GM13977 (cell line): ENCODE measurements around the gene ARSG.

ENCODE experiments used
- DNase-seq: peaks from one replicate; pipeline ENCODE4 v3.0.0; 2012; ENCODE audit warnings: low spot score
- in situ Hi-C: fragments of 300-500 bp; cut with MboI; formaldehyde crosslinking; loops from one replicate; pipeline ENCODE4 v1.12.0; 2022; ENCODE audit warnings: low sequenced_read_pairs, low pct_unique_long_range_greater_than_20kb, mixed read lengths, inconsistent platforms; ENCODE audit not compliant: unreplicated experiment
- TF ChIP-seq, protein P1 (sequence below): IDR thresholded peaks from 2 replicates; pipeline ENCODE4 v1.5.1; 2012; ENCODE audit warnings: mild to moderate bottlenecking, control low read depth; ENCODE audit not compliant: insufficient read depth; ENCODE audit errors: extremely low read depth, missing control alignments

Gene ARSG

DNA sequence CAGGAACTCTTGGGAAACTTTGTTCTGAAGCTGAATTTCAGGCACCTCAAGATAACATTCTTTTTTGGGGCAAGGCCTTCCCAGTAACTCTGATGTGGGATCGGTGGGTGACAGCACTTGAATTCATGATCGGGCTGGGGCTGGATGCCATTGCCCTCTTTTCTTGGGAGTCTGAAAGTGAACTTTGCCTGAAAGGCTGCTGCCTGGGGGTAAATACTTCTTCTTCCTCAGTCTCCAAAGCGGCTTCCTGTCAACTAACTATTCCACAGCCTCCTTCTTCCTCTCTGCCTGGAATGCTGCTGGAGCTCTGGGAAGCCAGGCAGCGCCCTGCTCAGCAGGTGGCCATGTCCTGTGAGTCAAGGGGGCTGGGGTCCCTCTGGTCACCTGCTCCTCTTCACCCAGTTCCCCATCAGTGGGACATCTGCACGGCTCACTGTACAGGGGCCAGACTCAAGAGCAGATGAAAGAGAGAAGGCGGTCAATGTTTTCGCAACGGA, 86.5 kb downstream of the ARSG start:
- in situ Hi-C loops: no loop called here
- TF ChIP-seq, protein P1, sequence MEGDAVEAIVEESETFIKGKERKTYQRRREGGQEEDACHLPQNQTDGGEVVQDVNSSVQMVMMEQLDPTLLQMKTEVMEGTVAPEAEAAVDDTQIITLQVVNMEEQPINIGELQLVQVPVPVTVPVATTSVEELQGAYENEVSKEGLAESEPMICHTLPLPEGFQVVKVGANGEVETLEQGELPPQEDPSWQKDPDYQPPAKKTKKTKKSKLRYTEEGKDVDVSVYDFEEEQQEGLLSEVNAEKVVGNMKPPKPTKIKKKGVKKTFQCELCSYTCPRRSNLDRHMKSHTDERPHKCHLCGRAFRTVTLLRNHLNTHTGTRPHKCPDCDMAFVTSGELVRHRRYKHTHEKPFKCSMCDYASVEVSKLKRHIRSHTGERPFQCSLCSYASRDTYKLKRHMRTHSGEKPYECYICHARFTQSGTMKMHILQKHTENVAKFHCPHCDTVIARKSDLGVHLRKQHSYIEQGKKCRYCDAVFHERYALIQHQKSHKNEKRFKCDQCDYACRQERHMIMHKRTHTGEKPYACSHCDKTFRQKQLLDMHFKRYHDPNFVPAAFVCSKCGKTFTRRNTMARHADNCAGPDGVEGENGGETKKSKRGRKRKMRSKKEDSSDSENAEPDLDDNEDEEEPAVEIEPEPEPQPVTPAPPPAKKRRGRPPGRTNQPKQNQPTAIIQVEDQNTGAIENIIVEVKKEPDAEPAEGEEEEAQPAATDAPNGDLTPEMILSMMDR: no peak
- no peak for DNase-seq

DNA sequence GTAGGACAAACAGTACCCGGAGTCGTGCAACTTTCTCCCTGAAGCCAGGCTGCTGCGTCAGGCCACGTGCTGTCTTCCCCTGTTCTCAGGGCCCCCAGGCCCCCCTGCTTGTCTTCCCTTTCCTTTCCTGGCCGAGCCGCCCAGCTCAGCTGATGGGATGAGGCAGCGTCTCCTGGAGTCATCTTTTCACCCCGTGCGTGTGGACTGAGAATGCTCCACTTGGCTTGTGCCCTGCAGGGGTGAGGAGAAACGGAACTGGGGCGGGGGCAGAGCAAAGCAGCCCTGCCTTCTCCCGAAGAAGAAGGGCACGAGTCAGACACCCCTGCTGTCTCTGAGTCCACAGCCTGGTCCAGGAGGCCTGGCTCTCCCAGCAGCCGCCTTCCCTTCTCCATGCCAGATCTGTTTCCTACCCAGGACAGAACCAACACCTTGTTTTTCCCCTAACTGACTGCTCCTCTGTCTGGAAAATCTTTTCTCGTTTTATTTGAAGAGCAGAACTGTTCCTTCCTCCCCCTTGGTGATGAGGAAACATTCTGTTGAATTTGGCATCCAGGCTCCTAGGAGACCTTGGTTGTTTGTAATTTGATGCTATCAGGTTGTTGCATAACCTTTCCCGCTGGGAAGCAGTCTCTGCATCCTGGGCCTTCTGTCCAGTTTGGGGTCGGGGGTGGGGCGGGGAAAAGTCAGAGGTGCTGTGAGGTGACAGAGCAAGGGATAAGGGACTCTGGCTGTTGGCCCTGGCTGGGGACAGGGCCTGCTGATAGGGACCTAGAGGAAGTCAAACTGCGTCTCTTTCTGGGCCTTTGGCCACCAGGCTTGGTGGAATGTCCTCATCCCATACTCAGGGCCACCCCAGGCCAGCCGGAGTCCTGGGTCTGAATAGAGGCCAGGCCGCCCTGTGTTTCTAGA, 87.2 kb downstream of the ARSG start:
- in situ Hi-C loops: no loop called here
- TF ChIP-seq, protein P1: no peak
- DNase-seq: no peak

DNA sequence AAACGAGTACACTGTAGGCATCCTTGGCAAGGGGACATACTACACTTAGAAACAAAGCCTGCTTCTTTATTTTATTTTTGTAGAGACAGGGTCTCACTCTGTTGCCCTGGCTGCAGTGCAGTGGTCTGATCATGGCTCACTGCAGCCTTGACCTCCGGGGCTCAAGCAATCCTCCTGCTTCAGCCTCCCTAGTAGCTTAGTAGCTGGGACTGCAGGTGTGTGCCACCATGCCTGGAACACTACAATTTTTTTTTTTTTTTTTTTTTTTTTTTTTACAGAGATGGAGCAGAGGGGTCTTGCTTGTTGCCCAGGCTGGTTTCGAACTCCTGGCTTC, 87.8 kb downstream of the ARSG start:
- DNase-seq: no peak
- in situ Hi-C loops: no loop called here
- TF ChIP-seq, protein P1: no peak

DNA sequence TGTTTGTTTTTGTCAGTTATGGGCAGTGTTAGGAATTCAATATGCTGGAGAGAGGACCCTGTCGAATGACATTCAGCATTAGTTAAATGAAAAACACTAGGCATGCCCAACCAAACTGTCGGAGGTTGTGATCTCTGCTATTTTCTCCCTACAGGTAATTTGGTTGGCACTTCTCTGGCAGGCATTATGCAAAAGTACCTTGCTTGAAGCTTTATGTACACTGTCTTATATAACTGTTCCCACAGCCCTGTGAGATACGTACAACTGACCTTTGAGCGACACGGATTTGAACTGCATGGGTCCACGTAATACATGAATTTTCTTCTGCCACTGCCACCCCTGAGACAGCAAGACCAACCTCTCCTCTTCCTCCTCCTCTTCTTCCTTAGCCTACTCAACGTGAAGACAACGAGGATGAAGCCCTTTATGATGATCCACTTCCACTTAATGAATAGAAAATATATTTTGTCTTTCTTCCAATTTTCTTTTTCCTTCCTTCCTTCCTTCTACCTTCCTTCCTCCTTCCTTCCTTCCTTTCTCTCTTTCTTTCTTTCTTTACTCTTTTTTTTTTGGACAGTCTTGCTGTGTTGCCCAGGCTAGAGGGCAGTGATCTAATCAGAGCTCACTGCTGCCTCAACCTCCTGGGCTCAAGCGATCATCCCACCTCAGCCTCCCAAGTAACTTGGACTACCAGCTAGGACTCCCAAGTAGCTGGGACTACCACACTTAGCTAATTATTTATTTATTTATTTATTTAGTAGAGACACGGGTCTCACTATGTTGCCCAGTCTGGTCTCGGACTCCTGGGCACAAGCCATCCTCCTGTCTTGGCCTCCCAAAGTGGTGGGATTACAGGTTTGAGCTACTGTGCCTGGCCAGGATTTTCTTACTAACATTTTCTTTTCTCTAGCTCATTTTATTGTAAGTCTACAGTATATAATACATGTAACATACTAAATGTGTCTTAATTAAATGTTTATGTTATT, 88.7 kb downstream of the ARSG start:
- in situ Hi-C loops: no loop called here
- TF ChIP-seq, protein P1: no peak
- DNase-seq: no peak

DNA sequence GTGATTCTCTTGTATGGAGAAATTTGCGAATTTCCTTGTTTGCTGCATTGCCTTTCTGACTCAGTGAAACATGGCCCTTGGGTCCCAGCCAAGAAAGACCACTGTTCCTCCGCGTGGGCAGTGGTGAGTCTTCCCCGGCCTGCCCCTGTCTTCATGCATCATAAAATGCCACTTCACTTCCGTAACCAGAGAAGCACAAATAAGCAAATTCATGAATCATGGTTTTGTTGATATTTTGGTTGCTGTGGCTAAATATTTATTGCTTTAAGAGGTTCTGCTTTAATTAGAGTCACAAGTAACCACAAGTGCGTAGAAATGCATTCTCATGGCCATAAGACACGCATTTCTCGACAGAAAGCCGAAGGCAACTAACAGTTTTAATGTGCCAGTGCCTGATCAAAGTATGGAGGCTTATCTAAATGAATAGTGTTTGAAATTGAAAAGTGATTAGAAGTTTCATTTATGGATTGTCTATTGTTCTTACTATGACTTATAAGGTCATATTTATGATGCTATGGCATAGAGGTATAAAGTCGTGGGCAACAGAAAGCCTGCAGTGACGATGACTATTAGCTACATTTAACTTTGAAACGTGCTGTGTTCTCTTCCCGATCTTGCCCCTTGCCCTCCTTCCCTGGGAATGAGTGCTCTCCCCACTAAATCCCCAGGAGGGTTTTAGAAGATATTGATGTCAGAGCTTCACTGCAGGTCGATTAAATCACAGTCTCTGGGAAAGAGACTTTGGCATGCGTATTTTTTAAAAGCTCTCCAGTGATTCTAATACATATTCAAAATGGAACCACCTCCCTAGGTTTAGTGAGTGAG, 90.0 kb downstream of the ARSG start:
- in situ Hi-C loops: no loop called here
- TF ChIP-seq, protein P1: no peak

More for the DNA sequence above, 90.0 kb downstream of the ARSG start:
- DNase-seq: no peak
